ENCODE data around the gene KCNK4.
"Not testable (repeated sequence)": the region's sequence is repeated elsewhere in the genome, so short reads cannot be mapped to it uniquely, and the experiment has no call there.

Gene KCNK4

GRCh38 chr11:64313491-64314145, 22.5 kb downstream of the KCNK4 start:
- no peak for DNase-seq

DNA sequence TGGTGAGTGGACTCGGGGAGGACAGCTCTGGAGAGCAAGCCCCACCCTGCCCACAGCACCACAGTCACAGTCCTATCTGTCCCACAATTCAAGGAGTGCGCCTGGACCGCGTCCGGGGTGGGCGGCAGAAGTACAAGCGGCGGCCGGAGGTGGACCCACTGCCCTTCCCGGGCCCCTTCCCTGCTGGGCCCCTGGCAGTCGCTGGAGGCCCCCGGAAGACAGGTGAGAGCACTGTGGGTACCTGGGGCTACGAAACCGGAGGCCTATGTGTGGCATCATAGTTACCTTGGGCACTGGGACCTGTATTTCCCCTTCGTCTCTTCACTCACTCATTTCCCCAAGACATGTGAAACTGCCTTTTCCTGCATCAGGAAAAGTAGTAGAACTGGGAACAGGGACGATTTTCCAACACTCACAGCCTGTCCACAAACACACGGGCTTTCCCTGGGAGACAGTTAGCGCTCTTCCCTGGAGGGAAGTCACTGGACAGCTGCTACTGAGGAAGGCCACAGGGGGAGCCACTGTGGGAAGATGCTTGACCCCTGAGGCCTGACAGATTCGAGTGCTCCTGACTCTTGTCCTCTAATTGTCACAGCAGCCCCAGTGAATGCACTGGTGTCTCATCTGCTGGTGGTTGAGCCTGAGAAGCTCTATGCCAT, 23.2 kb downstream of the KCNK4 start:
- no peak for DNase-seq

DNA sequence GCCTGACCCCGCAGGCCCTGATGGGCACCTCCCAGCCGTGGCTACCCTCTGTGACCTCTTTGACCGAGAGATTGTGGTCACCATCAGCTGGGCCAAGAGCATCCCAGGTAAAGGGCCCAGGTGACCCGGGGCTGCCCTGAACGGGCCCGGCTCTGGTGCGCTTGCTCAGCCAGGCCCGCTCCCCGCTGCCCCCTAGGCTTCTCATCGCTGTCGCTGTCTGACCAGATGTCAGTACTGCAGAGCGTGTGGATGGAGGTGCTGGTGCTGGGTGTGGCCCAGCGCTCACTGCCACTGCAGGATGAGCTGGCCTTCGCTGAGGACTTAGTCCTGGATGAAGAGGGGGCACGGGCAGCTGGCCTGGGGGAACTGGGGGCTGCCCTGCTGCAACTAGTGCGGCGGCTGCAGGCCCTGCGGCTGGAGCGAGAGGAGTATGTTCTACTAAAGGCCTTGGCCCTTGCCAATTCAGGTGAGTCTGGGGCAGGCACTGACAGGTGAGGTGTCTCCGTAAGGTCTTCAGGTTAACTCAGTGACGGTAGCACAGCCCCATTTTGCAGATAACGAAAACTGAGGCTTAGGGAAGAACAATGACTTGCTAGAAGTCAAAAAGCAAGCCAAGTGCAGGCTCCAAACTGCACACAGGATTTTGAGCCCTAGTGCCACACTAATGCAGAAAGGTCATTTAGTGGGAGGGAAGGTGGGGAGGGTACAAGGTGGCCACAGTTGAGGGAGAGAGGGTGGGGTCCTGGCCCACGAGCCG, 23.9 kb downstream of the KCNK4 start:
- no peak for DNase-seq

DNA sequence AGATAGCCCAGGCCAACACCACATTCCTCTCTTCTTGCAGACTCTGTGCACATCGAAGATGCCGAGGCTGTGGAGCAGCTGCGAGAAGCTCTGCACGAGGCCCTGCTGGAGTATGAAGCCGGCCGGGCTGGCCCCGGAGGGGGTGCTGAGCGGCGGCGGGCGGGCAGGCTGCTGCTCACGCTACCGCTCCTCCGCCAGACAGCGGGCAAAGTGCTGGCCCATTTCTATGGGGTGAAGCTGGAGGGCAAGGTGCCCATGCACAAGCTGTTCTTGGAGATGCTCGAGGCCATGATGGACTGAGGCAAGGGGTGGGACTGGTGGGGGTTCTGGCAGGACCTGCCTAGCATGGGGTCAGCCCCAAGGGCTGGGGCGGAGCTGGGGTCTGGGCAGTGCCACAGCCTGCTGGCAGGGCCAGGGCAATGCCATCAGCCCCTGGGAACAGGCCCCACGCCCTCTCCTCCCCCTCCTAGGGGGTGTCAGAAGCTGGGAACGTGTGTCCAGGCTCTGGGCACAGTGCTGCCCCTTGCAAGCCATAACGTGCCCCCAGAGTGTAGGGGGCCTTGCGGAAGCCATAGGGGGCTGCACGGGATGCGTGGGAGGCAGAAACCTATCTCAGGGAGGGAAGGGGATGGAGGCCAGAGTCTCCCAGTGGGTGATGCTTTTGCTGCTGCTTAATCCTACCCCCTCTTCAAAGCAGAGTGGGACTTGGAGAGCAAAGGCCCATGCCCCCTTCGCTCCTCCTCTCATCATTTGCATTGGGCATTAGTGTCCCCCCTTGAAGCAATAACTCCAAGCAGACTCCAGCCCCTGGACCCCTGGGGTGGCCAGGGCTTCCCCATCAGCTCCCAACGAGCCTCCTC, 24.8 kb downstream of the KCNK4 start:
- not testable (repeated sequence) for DNase-seq

GRCh38 chr11:64316672-64317324, 25.7 kb downstream of the KCNK4 start:
- DNase-seq = no peak

DNA sequence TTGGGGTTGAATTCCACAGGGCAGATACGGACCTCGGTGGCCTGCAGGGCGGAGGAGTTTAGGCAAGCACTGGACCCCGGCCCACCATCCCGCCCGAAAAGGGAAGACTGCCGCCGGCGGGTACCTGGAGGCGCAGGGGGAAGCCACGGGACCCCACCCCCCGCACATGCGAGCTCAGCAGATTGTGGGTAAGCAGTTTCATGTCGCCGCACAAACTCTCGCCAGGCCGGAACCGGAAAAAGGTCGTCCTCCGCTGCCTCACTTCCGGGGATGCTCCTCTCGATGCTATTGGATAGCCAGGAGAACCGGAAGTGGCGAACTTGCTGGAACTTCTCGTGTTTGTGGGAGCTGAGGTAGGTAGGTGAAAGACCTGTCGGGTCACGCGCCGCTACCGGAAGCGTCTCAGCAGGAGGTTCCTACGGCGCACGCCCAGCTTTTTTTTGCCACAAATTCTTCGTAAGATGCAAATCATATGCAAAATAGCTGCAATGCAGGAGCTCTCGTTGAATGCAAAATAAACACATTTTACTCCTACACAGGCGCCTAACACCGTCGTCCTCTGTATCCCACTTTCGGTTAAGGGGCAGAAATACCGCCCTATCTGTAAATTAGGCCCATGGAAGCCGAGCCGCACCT, 26.3 kb downstream of the KCNK4 start, which contains the start of gene TRMT112:
TRMT112 (minus strand) TSS at position 235 of the 636 bp plus-strand sequence; CDS start at position 202, 33 bp downstream.
- peak; percentile 94 for DNase-seq

DNA sequence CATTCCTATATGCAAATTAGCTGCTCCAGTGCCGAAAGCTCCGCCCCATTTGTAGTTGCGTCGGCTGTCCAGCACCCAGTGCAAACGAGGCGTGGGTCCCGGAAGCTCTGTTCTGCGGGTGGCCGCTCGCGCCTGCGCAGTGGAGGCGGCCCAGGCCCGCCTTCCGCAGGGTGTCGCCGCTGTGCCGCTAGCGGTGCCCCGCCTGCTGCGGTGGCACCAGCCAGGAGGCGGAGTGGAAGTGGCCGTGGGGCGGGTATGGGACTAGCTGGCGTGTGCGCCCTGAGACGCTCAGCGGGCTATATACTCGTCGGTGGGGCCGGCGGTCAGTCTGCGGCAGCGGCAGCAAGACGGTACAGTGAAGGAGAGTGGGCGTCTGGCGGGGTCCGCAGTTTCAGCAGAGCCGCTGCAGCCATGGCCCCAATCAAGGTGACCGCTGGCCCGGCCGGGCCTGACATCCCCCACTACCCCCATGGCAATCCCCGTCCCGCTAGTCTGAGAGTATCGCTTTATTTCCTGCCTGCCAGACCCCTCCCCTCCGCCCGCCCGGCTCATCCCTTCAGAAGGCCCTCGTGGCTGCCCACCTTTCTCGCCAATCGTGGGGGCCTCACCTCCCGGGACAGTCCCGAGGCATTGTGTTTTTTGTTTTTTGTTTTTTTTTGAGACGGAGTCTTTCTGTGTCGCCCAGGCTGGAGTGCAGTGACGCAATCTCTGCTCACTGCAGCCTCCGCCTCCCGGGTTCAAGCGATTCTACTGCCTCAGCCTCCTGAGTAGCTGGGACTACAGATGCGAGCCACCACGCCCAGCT, 27.1 kb downstream of the KCNK4 start, which contains the start of gene PRDX5:
PRDX5 (plus strand) TSS at position 161 of the 805 bp plus-strand sequence; CDS start at position 256, 95 bp downstream.
- peak; percentile 94 for DNase-seq

DNA sequence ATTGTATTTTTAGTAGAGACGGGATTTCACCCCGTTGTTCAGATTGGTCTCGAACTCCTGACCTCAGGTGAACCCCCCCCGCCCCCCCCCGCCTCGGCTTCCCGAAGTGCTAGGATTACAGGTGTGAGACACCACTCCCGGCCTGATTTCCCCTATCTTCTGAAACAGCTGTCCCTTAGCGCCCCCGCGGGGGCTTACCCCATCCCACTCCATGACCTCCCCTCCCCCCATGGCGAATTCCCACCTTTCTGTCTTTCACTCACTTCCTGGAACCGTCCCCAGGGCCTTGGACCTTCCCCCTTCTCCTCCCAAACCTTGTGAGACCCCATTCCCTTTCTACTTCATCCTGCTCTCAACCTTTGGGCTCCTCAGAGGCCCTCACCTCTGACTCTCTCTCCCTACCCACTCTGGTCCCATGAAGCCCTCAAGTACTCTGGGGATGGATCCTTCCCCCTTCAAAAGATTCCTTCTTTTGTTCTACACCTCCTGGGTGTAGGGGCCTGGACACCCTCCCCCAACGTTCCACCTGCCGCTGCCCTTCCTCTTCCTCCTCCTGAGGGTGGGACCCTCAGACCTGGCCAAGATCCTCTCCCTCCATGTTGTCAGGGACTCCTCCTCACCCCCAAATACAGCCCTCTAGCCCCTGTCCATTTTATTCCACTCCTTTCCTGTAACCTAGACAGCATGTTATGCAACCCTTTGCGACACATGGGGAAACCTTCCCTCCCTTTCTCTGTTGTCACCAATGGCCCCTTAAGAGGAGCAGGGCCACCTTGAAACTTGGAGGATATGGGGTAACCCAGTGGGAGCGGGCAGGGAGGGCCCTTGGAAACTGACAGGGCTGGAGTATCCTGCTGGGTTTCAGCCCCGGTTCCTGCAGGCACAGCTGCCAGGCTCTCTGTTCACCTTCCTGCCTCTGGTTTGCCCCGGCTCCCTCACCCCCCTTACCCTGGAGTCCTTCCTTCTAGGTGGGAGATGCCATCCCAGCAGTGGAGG, 28.0 kb downstream of the KCNK4 start:
- DNase-seq = no peak

GRCh38 chr11:64320556-64320955, 29.5 kb downstream of the KCNK4 start:
- no peak for DNase-seq

GRCh38 chr11:64321026-64321425, 29.9 kb downstream of the KCNK4 start:
- DNase-seq = no peak

DNA sequence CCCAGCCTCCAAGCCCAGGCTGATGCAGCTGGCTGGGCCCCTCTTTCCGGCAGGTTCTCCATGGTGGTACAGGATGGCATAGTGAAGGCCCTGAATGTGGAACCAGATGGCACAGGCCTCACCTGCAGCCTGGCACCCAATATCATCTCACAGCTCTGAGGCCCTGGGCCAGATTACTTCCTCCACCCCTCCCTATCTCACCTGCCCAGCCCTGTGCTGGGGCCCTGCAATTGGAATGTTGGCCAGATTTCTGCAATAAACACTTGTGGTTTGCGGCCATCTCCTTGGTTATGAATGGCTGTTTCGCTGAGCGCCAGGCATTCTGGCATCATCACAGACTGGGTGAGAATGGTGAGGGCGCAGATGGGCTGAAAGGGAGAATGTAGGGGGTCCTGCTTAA, 30.4 kb downstream of the KCNK4 start:
- DNase-seq = no peak

DNA sequence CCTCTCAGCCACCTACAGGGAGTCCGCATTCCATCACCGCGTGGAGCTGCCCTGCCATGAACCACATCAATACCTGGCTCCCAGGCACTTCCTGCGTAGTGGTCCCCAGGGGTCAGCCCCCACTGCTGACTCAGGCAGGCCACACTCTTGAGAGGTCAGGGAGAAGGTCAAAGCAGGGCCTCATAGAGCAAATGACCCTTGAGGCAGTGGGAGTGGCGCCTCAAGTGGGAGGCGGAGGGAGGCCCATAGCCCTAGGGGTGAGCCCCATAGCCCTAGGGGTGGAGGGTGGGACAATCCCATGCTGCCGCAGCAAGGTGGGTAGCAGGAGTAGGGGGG, 31.8 kb downstream of the KCNK4 start:
- no peak for DNase-seq

DNA sequence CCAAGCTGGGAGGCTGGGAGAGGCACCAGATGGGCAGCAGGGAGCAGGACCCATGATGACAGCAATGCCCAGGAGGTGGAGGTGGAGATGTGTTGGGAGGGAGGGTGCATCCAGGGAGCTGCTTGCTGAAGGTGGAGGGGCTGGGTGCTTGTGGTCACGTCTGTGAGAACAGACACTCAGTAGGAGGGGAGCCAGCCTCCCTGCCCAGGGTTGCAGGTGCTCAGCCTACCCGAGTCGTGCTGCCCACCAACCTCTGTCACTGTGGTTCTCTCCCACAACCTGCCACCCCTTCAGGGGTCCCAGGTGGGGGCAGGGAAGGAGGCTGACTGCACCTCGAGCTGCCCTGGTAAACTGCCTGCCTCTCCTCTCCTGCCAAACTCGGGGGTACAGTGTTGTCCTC, 32.3 kb downstream of the KCNK4 start:
- no peak for DNase-seq

DNA sequence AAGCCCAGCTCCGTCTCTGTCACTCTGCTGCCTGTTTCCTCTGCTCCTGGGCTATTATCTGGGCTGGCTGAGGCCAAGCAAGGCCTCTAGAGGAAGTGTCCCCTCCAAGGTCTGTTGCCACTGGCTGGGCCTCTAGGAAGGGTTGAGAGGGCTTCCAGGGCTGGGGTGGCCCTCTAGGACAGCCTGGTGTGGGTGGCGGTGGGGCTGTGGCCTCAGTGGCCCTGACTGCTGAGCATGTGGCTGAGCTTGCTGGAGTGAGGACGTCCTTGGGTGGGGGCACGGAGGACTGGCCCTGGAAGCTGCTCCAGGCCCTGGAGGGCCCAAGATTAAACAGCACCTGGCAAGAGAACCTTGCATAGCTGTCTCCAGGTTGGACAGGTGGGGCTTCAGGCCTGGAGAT, 32.9 kb downstream of the KCNK4 start:
- not testable (repeated sequence) for DNase-seq

GRCh38 chr11:64324692-64325469, 33.8 kb downstream of the KCNK4 start:
- no peak for DNase-seq

- no peak for DNase-seq
Measured at GRCh38 chr11:64327375-64327774, 36.3 kb downstream of the KCNK4 start.

- DNase-seq = no peak
Measured at GRCh38 chr11:64327993-64328392, 36.9 kb downstream of the KCNK4 start.

- DNase-seq = no peak
Measured at GRCh38 chr11:64330888-64331287, 39.8 kb downstream of the KCNK4 start.

Data from activated naive CD4-positive, alpha-beta T cell treated with anti-CD3 and anti-CD28 coated beads, Interleukin-2, amount 50 U/mL, for 16 hours (primary cell).